GM18951 (cell line): ENCODE measurements around the gene GUCA2B.

Source experiments
- POLR2A ChIP-seq: IDR thresholded peaks from 4 replicates; pipeline ENCODE4 v1.6.1; 2011; ENCODE audit warnings: mild to moderate bottlenecking; ENCODE audit not compliant: insufficient read length, insufficient read depth; ENCODE audit errors: extremely low read depth
- in situ Hi-C: fragments of 300-500 bp; cut with MboI; formaldehyde crosslinking; loops from one replicate; pipeline ENCODE4 v1.12.0; 2022; ENCODE audit warnings: low sequenced_read_pairs, mixed read lengths, inconsistent platforms; ENCODE audit not compliant: unreplicated experiment

GUCA2B gene

GRCh38 chr1:42195841-42196240 is 42.6 kb downstream of the GUCA2B start:
- TF ChIP-seq POLR2A: no peak

GRCh38 chr1:42198251-42198650 is 45.0 kb downstream of the GUCA2B start:
- no peak for TF ChIP-seq POLR2A
- in situ Hi-C loops: no loop called here

More at GRCh38 chr1:42195841-42196240, 42.6 kb downstream of the GUCA2B start:
- in situ Hi-C loops: no loop called here

- TF ChIP-seq POLR2A: no peak
- in situ Hi-C loops: no loop called here
These were observed 48.8 kb downstream of the GUCA2B start for GRCh38 chr1:42201986-42202385.
